Fibroblast of lung (primary cell): ENCODE data around the gene C11orf86.

ENCODE experiments used
- CTCF ChIP-seq, 2 donors: IDR thresholded peaks in 1 of 2; conservative IDR thresholded peaks in 1 of 2; 1 replicate in 1 of 2; 2 replicates in 1 of 2; pipeline ENCODE4 v1.5.1; 2011 to 2012; ENCODE audit warnings: low read length in 2 of 2, control low read depth in 1 of 2, inconsistent platforms in 1 of 2, low read depth in 1 of 2, mild to moderate bottlenecking in 1 of 2
- EZH2 ChIP-seq: IDR thresholded peaks from 2 replicates; pipeline ENCODE4 v1.5.1; 2012; ENCODE audit warnings: low read length, control low read depth, mild to moderate bottlenecking; ENCODE audit errors: missing control alignments

GRCh38 chr11:66969584-66970225, 5.4 kb upstream of the C11orf86 start:
- TF ChIP-seq EZH2 (no peak), CTCF (conservative IDR thresholded peaks at IDR 0.05 in 1 of 2, IDR thresholded peaks at IDR 0.05 in 1 of 2; ENCODE audit: low read depth in 1 of 2, low read length in 2 of 2) (no peak)
